Subcutaneous abdominal adipose tissue (tissue), 5 donors: ENCODE data around the gene TRABD2B.

Source experiments
- H3K27ac ChIP-seq: one replicate; pipeline ENCODE4 v1.7.0; 2013; ENCODE audit warnings: low read depth, mild to moderate bottlenecking, inconsistent platforms, low read length, moderate library complexity
- H3K27me3 ChIP-seq, 5 donors: one replicate each; pipeline ENCODE4 v1.7.0; 2013; ENCODE audit warnings: low read length in 5 of 5, inconsistent platforms in 1 of 5; ENCODE audit not compliant: control insufficient read depth in 5 of 5, insufficient read depth in 4 of 5
- H3K36me3 ChIP-seq, 5 donors: one replicate each; pipeline ENCODE4 v1.7.0; 2013; ENCODE audit warnings: low read length in 5 of 5; ENCODE audit not compliant: control insufficient read depth in 5 of 5, insufficient read depth in 5 of 5
- H3K4me1 ChIP-seq, 5 donors: one replicate each; pipeline ENCODE4 v1.7.0; 2013; ENCODE audit warnings: low read length in 5 of 5, mild to moderate bottlenecking in 3 of 5, moderate library complexity in 1 of 5; ENCODE audit not compliant: control insufficient read depth in 5 of 5, insufficient read depth in 5 of 5
- H3K4me3 ChIP-seq, 5 donors: one replicate each; pipeline ENCODE4 v1.7.0; 2013; ENCODE audit warnings: low read length in 5 of 5, low read depth in 1 of 5
- H3K9ac ChIP-seq, 5 donors: one replicate each; pipeline ENCODE4 v1.7.0; 2013; ENCODE audit warnings: low read length in 5 of 5, mild to moderate bottlenecking in 4 of 5, moderate library complexity in 3 of 5
- H3K9me3 ChIP-seq, 5 donors: one replicate each; pipeline ENCODE4 v1.7.0; 2013; ENCODE audit warnings: low read length in 5 of 5; ENCODE audit not compliant: control insufficient read depth in 5 of 5
- donor health status: healthy.
- donor health status: healthy.
- donor health status: healthy.
- donor health status: healthy.
- donor health status: healthy.

TRABD2B gene

GRCh38 chr1:47840393-47841190, 156.6 kb downstream of the TRABD2B start:
- no peak overlapping the region for H3K4me3 ChIP-seq
- H3K27me3 ChIP-seq, result peaks cover 0 to 4% (median 0%) of the 10 kb centered on the region in 5 donors
- peaks cover 0 to 8% (median 1%) of the 10 kb centered on the region in 5 donors for H3K9me3 ChIP-seq
- peaks cover 0 to 9% (median 3%) of the 10 kb centered on the region in 5 donors for H3K4me1 ChIP-seq
- no peak overlapping the region for H3K9ac ChIP-seq
- H3K27ac ChIP-seq, result no peak overlapping the region
- H3K36me3 ChIP-seq, result no peaks in the 10 kb centered on the region

GRCh38 chr1:47839433-47839760, 157.8 kb downstream of the TRABD2B start:
- peaks cover 0 to 13% (median 8%) of the 10 kb centered on the region in 5 donors for H3K9me3 ChIP-seq
- no peak overlapping the region for H3K4me3 ChIP-seq
- no peak overlapping the region for H3K27ac ChIP-seq
- peaks cover 0 to 9% (median 3%) of the 10 kb centered on the region in 5 donors for H3K4me1 ChIP-seq
- H3K9ac ChIP-seq, result no peak overlapping the region
- no peaks in the 10 kb centered on the region for H3K36me3 ChIP-seq
- peaks cover 0 to 4% (median 0%) of the 10 kb centered on the region in 5 donors for H3K27me3 ChIP-seq

GRCh38 chr1:47838562-47839432, 158.4 kb downstream of the TRABD2B start:
- no peaks in the 10 kb centered on the region for H3K36me3 ChIP-seq
- H3K4me3 ChIP-seq, result no peak overlapping the region
- H3K4me1 ChIP-seq, result peaks cover 0 to 9% (median 3%) of the 10 kb centered on the region in 5 donors
- H3K27me3 ChIP-seq, result peaks cover 0 to 4% (median 0%) of the 10 kb centered on the region in 5 donors
- peaks cover 0 to 17% (median 10%) of the 10 kb centered on the region in 5 donors for H3K9me3 ChIP-seq
- H3K27ac ChIP-seq, result no peak overlapping the region
- H3K9ac ChIP-seq, result no peak overlapping the region

- no peak overlapping the region for H3K4me3 ChIP-seq
- peaks cover 0 to 9% (median 3%) of the 10 kb centered on the region in 5 donors for H3K4me1 ChIP-seq
- H3K9me3 ChIP-seq, result peaks cover 0 to 17% (median 10%) of the 10 kb centered on the region in 5 donors
- H3K36me3 ChIP-seq, result no peaks in the 10 kb centered on the region
- no peak overlapping the region for H3K9ac ChIP-seq
- H3K27me3 ChIP-seq, result peaks cover 0 to 4% (median 0%) of the 10 kb centered on the region in 5 donors
- H3K27ac ChIP-seq, result no peak overlapping the region
These were observed 159.2 kb downstream of the TRABD2B start for GRCh38 chr1:47837866-47838561.

GRCh38 chr1:47837056-47837830, 159.9 kb downstream of the TRABD2B start:
- H3K36me3 ChIP-seq, result no peaks in the 10 kb centered on the region
- H3K9ac ChIP-seq, result no peak overlapping the region
- peaks cover 0 to 17% (median 10%) of the 10 kb centered on the region in 5 donors for H3K9me3 ChIP-seq
- H3K4me3 ChIP-seq, result no peak overlapping the region
- no peak overlapping the region for H3K27ac ChIP-seq
- H3K27me3 ChIP-seq, result peaks cover 0 to 6% (median 2%) of the 10 kb centered on the region in 5 donors
- peaks cover 0 to 9% (median 3%) of the 10 kb centered on the region in 5 donors for H3K4me1 ChIP-seq

- H3K9me3 ChIP-seq, result peaks cover 0 to 17% (median 10%) of the 10 kb centered on the region in 5 donors
- H3K9ac ChIP-seq, result no peak overlapping the region
- no peaks in the 10 kb centered on the region for H3K36me3 ChIP-seq
- H3K4me3 ChIP-seq, result no peak overlapping the region
- H3K27me3 ChIP-seq, result peaks cover 0 to 9% (median 7%) of the 10 kb centered on the region in 5 donors
- H3K27ac ChIP-seq, result no peak overlapping the region
- peaks cover 0 to 9% (median 3%) of the 10 kb centered on the region in 5 donors for H3K4me1 ChIP-seq
These were observed 161.8 kb downstream of the TRABD2B start for GRCh38 chr1:47835409-47835808.

GRCh38 chr1:47834326-47834725, 162.9 kb downstream of the TRABD2B start:
- peaks cover 0 to 17% (median 10%) of the 10 kb centered on the region in 5 donors for H3K9me3 ChIP-seq
- H3K27me3 ChIP-seq, result peaks cover 0 to 10% (median 9%) of the 10 kb centered on the region in 5 donors
- H3K4me1 ChIP-seq, result peaks cover 0 to 9% (median 3%) of the 10 kb centered on the region in 5 donors
- no peak overlapping the region for H3K27ac ChIP-seq
- no peaks in the 10 kb centered on the region for H3K36me3 ChIP-seq
- no peak overlapping the region for H3K4me3 ChIP-seq
- no peak overlapping the region for H3K9ac ChIP-seq

- Histone ChIP-seq H3K27me3 (peaks cover 0 to 12% (median 5%) of the 10 kb centered on the region in 5 donors), H3K4me3 (no peak overlapping the region), H3K9me3 (peaks cover 0 to 11% (median 10%) of the 10 kb centered on the region in 5 donors), H3K9ac (no peak overlapping the region), H3K4me1 (peaks cover 0 to 7% (median 3%) of the 10 kb centered on the region in 5 donors), H3K27ac (no peak overlapping the region), H3K36me3 (no peaks in the 10 kb centered on the region)
These were observed 166.4 kb downstream of the TRABD2B start for GRCh38 chr1:47830641-47831333.
